ENCODE data around the gene GGCX.

Gene GGCX

DNA sequence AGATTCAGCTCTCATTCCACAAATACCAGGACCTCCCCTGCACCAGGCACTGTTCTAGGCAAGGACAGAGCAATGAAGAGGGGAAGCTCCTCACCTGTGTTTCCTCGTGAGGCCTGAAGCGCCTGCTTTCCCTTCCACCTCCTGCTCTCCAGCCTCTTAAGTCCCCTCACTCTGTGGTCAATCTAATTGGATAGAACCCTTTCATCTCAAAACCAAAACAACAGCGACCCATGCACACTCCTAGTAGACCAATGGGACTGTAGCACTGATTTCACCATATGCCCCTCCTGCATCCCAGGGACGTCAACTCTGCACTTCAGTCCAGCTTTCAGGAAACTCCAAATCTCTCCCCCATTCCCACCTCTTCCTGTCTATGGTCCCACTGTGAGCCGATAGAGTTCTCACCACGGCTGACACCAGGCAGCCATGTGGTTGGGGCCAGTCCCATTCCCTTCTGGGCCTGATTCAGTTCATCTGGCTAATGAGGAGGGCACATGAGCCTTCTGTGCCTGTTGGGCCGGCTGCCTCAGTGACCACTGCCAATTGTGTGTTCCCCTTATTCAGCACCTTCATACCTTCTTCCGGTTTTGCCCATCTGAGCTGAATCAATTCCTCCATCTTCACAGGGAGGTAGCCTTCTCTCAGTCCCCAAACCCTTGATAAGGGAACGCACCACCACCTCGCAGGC is 55.6 kb downstream of the GGCX start:
- no peak for DNase-seq

- peak; percentile 86 for DNase-seq
These were observed 56.5 kb downstream of the GGCX start for GRCh38 chr2:85504778-85505261.

DNA sequence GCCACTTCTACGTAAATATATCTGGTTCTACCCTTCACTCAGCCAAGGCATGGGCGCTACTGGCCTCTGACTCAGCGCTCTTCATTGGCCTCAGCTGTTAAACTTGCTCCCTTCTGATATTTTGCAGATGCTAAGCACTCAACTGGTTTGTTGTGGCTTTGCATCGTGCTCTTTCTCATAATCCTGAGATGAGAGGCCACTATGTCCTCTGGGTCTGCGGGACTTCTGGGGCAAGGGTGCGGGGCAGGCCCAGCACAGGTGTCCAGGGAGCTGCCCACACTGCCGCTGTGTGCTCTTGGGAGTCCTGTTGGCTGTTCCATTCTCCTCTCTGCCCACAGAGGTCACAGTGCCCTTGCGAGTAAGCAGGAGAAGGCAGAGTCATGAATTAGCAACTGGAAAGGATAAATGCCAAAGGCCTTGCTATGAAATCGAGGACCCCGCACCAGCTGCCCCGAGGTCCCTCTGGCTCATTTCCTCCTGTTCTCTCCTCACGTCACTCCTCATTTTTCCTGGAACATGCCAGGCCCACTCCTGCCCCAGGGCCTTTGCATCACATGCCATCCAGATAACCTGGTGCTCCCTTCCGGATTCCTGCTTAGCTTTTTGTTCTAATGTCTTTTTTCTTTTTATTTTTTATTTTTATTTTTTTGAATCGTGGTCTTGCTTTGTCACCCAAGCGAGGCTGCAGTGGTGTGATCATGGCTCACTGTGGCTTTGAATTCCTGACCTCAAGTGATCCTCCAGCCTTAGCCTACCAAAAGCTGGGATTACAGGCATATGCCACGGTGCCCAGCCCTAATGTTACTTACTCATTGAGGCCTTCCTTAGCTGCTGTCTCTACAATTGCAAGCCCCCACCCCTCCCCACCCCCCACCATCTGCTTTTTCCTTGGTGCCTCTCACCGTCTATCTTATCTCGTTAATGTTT is 57.2 kb downstream of the GGCX start:
- DNase-seq = no peak

- no peak for DNase-seq
These were observed 58.0 kb downstream of the GGCX start for GRCh38 chr2:85503168-85503850.

GRCh38 chr2:85502720-85503119 is 58.6 kb downstream of the GGCX start:
- DNase-seq = no peak

- no peak for DNase-seq
These were observed 60.0 kb downstream of the GGCX start for GRCh38 chr2:85501248-85501647.

GRCh38 chr2:85497944-85498630 is 63.2 kb downstream of the GGCX start:
- DNase-seq = no peak

DNA sequence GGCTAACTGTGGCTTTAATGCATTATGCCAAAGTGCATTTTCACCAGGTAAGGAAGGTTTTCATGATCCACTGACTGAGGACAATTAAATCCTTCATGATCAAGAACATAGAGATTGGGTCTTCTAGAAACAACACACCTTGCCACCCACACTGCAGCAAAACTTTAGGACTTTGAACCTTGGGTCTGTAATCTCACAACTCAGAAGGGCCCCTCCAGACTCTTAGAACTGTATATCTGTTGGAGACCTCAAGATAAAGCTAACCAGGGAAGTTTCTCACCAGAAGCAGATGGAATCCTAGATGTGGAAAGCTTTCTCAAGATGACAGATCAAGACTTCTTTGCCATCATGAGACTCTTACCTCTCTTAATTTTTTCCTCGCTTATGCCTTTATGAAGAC is 64.9 kb downstream of the GGCX start:
- no peak for DNase-seq

Data from DMS79 treated with DMSO at 0.1 percent for 48 hours (cell line).